ENCODE data around the gene OR4N5. TPM values are rescaled to one million over a fixed set of nuclear protein-coding genes. Genes with fewer than 3 reads are reported as not detected.

OR4N5 gene
- polyA plus RNA-seq, 5 donors: not detected

- no peak for DNase-seq
Measured at GRCh38 chr14:20194101-20194500, 55.5 kb downstream of the OR4N5 start.

Other genes starting within 250 kb of the OR4N5 start
- gene OR4K5, start 218.2 kb upstream of the OR4N5 start, polyA plus RNA-seq (ENCODE audit: insufficient read depth in 1 of 5, insufficient read length in 5 of 5, low replicate concordance in 1 of 5): not detected
- gene OR4K1, start 207.9 kb upstream of the OR4N5 start, polyA plus RNA-seq (ENCODE audit: insufficient read depth in 1 of 5, insufficient read length in 5 of 5, low replicate concordance in 1 of 5): not detected
- gene OR4K15, start 163.2 kb upstream of the OR4N5 start, polyA plus RNA-seq (ENCODE audit: insufficient read depth in 1 of 5, insufficient read length in 5 of 5, low replicate concordance in 1 of 5): not detected
- gene OR4Q2, start 136.7 kb upstream of the OR4N5 start, polyA plus RNA-seq (ENCODE audit: insufficient read depth in 1 of 5, insufficient read length in 5 of 5, low replicate concordance in 1 of 5): not detected
- not detected for gene OR4K14, start 119.5 kb upstream of the OR4N5 start, polyA plus RNA-seq (ENCODE audit: insufficient read depth in 1 of 5, insufficient read length in 5 of 5, low replicate concordance in 1 of 5)
- gene OR4K13, start 102.8 kb upstream of the OR4N5 start, polyA plus RNA-seq (ENCODE audit: insufficient read depth in 1 of 5, insufficient read length in 5 of 5, low replicate concordance in 1 of 5): not detected
- not detected for gene OR4L1, start 78.8 kb upstream of the OR4N5 start, polyA plus RNA-seq (ENCODE audit: insufficient read depth in 1 of 5, insufficient read length in 5 of 5, low replicate concordance in 1 of 5)
- gene OR4K17, start 28.1 kb upstream of the OR4N5 start, polyA plus RNA-seq (ENCODE audit: insufficient read depth in 1 of 5, insufficient read length in 5 of 5, low replicate concordance in 1 of 5): under 1 TPM in 3 of 5 donors, not detected in 2; 0.06 to 0.12 (median 0.08) TPM
- gene OR11G2, start 52.1 kb downstream of the OR4N5 start, polyA plus RNA-seq (ENCODE audit: insufficient read depth in 1 of 5, insufficient read length in 5 of 5, low replicate concordance in 1 of 5): not detected
- not detected for gene OR11H6, start 84.9 kb downstream of the OR4N5 start, polyA plus RNA-seq (ENCODE audit: insufficient read depth in 1 of 5, insufficient read length in 5 of 5, low replicate concordance in 1 of 5)
- gene OR11H7, start 90.2 kb downstream of the OR4N5 start, polyA plus RNA-seq (ENCODE audit: insufficient read depth in 1 of 5, insufficient read length in 5 of 5, low replicate concordance in 1 of 5): under 1 TPM; 0.51 to 0.84 (median 0.59) TPM
- under 1 TPM in 1 of 5 donors, not detected in 4; 0.14 TPM for gene OR11H4, start 100.5 kb downstream of the OR4N5 start, polyA plus RNA-seq (ENCODE audit: insufficient read depth in 1 of 5, insufficient read length in 5 of 5, low replicate concordance in 1 of 5)
- gene TTC5, start 167.1 kb downstream of the OR4N5 start, polyA plus RNA-seq (ENCODE audit: insufficient read depth in 1 of 5, insufficient read length in 5 of 5, low replicate concordance in 1 of 5): 10 to 100 TPM; 18.8 to 26.5 (median 23.7) TPM
- 100 to 1,000 TPM; 109 to 150 (median 141) TPM for gene CCNB1IP1, start 194.5 kb downstream of the OR4N5 start, polyA plus RNA-seq (ENCODE audit: insufficient read depth in 1 of 5, insufficient read length in 5 of 5, low replicate concordance in 1 of 5)
- gene PARP2, start 204.8 kb downstream of the OR4N5 start, polyA plus RNA-seq (ENCODE audit: insufficient read depth in 1 of 5, insufficient read length in 5 of 5, low replicate concordance in 1 of 5): 10 to 100 TPM; 50.3 to 71.0 (median 62.8) TPM

All from right lung (tissue), 5 donors.